Astrocyte of the spinal cord (primary cell): ENCODE measurements around the gene ARNT2.

Experiments
- DNase-seq: peaks from one replicate; pipeline ENCODE4 v3.0.0; 2011; ENCODE audit warnings: low read depth, low spot score
- H3K4me3 ChIP-seq: 2 replicates; pipeline ENCODE4 v1.5.1; 2011; ENCODE audit warnings: low read depth, mild to moderate bottlenecking, low read length, moderate library complexity
- in situ Hi-C: cut with HindIII; loops from 2 replicates; pipeline ENCODE4 v1.10.0; 2017; ENCODE audit warnings: low sequenced_read_pairs
- TF ChIP-seq, protein P1 (sequence below): IDR thresholded peaks from 2 replicates; pipeline ENCODE4 v1.5.1; 2012; ENCODE audit warnings: low read depth, mild to moderate bottlenecking, low read length, inconsistent platforms

Gene ARNT2

DNA sequence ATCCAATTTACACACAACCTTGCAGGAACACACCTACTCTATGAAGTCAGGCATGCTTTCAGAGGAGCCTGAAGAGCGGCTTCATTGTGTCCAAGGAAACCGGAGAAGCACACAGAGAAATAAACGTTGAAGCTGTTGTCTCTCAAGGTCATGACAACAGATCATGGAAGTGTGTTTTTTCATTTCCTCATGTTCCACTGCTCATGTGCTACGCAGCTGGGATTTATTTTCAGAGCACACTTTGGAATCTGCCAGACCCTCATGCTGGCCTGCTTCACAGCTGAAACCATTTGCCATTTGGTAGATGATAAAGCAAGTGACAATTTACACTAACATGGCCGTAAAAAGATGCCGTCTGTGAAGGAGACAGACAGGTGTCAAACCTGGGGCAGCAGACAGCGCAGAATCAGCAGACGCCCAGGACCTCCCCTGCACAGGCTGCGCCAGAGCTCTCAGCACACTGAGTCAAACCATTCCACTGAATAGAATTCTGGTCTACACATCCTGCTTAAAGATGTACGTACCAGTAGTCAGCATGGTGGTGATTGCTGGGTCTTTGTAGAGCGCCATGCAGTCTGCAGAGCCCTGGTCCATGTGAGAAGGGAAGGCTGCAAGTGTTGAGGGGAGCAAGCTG, 99.3 kb downstream of the ARNT2 start:
- TF ChIP-seq, protein P1, sequence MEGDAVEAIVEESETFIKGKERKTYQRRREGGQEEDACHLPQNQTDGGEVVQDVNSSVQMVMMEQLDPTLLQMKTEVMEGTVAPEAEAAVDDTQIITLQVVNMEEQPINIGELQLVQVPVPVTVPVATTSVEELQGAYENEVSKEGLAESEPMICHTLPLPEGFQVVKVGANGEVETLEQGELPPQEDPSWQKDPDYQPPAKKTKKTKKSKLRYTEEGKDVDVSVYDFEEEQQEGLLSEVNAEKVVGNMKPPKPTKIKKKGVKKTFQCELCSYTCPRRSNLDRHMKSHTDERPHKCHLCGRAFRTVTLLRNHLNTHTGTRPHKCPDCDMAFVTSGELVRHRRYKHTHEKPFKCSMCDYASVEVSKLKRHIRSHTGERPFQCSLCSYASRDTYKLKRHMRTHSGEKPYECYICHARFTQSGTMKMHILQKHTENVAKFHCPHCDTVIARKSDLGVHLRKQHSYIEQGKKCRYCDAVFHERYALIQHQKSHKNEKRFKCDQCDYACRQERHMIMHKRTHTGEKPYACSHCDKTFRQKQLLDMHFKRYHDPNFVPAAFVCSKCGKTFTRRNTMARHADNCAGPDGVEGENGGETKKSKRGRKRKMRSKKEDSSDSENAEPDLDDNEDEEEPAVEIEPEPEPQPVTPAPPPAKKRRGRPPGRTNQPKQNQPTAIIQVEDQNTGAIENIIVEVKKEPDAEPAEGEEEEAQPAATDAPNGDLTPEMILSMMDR = no peak
- in situ Hi-C loops = no loop called here
- H3K4me3 ChIP-seq = no peak overlapping the region
- DNase-seq = no peak

DNA sequence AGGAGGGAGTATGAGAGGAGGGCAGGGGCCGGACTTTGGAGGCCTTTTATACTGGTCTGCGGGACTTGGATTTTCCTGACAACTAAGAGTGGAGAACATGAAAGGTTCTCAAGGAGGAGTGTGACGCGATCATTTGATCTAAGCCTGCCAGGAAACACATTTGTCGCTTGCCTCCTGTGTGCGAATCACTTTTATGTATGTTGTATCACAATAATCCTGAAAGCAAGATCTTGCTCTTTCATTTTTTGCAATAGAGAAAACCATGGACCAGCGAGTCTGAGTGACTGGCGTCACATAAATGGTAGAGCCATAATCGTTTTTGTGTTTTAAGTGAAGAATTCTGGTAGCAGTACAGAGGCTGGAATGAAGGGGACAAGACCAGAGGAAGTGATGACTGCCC, 100.7 kb downstream of the ARNT2 start:
- H3K4me3 ChIP-seq = no peak overlapping the region
- no peak for DNase-seq
- in situ Hi-C loops = no loop called here
- TF ChIP-seq, protein P1 = no peak

DNA sequence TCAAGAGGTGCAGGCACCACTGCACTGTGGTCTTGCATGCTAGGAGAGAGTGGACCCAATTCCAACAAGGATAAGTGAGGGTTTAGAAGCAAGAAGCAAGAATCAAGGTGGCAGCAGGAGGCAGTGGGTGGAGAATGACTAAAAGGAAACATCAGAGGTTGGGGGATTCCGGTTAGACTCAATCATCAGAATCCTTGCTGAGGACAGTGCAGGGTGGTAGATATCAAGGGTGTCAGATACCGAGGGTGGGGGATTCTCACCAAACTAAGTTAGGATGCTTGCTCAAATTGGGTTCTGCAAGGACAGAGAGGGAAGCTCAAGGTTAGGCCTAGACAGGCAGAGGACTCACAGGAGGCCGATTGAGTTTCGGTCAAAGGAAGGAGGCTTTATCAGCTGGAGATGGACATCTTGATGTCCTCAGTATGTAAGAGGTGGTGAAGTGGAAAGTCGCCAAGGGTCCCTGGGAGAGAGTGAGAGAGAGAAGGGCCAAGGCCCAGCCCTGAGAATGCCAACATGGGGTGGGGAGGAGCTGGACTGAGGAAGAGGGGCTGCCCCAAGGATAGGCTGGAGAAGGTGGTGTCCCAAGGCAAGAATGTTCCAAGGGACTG, 102.2 kb downstream of the ARNT2 start:
- in situ Hi-C loops = no loop called here
- no peak overlapping the region for H3K4me3 ChIP-seq
- TF ChIP-seq, protein P1 = no peak
- DNase-seq = no peak

- TF ChIP-seq, protein P1 = no peak
- H3K4me3 ChIP-seq = no peak overlapping the region
- no peak for DNase-seq
- in situ Hi-C loops = no loop called here
These were observed 102.9 kb downstream of the ARNT2 start for GRCh38 chr15:80507131-80507530.

DNA sequence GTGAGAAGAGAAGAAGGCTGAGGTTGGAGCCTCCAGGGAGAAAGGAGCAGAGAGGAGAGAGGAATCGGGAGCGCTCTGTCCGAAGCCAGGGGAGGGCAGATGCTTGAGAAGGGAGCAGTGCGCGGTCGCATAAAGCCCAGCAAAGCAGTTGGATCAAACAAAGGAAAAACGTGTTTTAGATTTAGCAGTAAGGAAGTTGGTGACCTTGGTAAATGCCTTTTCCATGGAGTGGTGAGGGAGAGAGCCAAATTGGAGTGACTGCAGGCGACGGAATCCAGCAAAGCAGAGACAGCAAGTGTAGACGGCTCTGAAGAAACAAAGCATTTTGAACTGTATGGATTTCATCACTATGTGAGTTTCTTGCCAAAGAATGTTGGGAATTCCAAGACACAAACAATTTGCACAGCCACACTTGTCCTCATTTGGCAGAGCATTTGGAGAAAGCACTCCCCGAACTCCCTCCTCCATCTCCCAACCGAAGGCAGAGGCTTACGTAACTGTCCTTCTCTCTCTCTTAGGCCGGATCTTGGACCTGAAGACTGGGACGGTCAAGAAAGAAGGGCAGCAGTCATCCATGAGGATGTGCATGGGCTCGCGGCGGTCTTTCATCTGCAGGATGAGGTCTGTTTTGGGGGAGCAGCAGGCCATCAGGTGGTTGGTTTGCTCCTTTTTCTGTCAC, 103.6 kb downstream of the ARNT2 start:
- H3K4me3 ChIP-seq = no peak overlapping the region
- TF ChIP-seq, protein P1 = no peak
- peak; percentile 46 for DNase-seq
- in situ Hi-C loops = no loop called here

- TF ChIP-seq, protein P1 = no peak
- H3K4me3 ChIP-seq = no peak overlapping the region
- no peak for DNase-seq
- in situ Hi-C loops = no loop called here
These were observed 104.6 kb downstream of the ARNT2 start for GRCh38 chr15:80508783-80509182.
